ENCODE results near the gene PLPP6.

The PLPP6 gene

GRCh38 chr9:4662989-4663792 lies 1.1 kb downstream of the PLPP6 start:
- DNase-seq (ENCODE audit: low read depth in 2 of 2): no peak

DNA sequence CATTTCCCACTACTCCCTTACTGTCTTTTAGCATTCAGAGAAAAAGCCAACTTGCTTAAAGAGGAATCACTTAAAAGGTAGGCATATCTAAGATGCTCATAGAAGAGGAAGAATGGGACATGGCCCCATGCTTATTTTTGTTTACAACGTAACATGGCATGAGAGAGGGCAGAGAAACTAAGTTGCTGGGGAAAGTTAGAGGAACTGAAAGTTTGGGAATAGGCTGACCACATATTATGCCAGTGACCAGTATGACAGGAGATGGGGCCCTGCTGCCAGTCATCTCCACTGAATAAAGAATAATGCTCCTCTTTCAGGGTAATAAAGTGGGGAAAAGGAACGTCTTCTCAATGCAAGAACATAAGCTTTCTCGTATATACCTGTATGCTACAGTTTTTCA lies 1.9 kb downstream of the PLPP6 start:
- DNase-seq (ENCODE audit: low read depth in 2 of 2): no peak

DNA sequence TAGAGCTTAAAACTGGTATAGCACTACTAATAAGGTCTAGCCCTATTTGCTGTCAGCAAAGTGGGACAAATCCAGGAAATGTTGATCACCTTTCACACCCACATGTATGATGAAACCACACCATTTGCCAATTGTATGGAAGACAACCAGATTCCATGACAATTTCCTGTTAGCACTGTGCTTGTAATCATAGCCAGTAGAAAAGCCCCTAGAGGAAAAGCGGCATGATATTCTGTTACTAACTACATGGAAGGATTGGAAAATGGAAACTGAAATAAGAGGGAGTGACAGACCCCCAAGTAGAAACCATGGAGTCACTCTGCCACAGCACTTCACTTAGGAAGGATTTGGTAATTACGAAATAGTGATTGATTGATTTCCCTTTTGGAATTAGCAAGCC lies 3.3 kb downstream of the PLPP6 start:
- DNase-seq (ENCODE audit: low read depth in 2 of 2): no peak

DNA sequence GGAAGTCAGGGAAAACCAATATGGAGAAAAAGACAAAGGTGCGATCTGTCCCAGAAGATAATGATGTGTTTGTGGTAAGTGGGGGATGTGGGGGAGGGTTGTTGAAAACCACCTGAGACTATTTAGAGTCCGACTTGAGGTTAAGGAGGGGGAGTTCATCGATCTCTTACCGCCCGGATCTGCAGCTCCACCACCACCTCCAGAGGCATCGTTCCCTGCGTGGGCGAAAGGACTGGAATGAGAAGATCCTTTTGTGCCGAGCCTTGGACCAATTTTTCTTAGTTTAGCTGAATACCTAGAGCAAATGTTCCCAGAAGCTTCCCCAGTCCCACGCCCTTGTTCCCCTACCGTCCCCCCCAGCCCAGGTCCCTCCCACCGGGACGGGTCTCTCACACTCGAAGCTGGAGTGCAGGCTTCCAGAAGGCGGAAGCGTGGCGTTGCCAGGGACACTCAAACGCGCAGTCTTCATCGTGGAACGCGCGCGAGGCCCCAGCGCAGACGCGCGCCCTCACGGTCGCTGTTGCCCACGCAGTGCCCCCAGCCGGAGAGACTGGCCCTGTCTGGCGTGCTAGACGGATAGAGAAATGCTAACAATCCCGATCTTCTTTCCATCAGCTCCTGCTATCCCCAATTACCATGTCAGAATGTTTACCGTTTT lies 4.1 kb downstream of the PLPP6 start, which contains the start of gene SPATA6L:
Gene SPATA6L (minus strand): TSS at position 439 of the 658 bp plus-strand sequence. CDS start 230 bp downstream, at position 209.
- no peak for DNase-seq (ENCODE audit: low read depth in 2 of 2)

DNA sequence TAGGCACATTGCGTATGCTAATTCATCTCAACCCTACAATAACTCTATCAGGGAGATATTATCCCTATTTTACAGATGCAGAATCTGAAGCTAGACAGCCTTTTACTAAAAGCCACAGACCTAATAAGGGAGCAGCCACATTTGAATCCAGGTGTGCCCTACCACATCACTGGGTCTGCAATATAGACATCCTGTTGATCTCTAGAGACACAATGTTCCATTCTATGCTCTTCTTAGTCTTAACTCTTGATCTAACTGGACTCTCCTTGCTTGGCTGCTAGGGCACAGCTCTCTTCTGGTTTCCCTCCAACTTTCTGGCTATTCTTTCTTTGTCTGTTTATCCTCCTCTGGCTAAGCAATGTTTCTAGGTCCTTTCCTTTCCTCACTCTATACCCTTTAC lies 5.6 kb downstream of the PLPP6 start:
- DNase-seq (ENCODE audit: low read depth in 2 of 2): no peak

GRCh38 chr9:4668604-4669003 lies 6.5 kb downstream of the PLPP6 start:
- no peak for DNase-seq (ENCODE audit: low read depth in 2 of 2)

DNA sequence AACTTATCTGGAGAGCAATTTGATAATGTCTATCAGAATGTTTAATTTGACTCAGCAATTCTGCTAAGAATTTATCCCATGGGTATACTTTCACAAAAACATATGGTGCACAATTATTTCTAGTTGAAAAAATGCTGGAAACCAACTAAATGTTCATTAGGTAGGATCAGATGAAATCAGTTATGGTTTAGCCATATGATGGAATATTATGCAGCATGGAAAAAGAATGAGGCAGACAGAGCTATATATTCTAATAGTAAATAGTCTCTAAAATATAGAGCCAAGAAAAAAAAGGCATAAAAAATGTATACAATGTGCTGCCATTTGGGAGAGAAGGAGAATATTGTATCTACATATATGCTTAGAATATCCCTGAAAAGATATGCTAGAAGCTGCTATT lies 7.8 kb downstream of the PLPP6 start:
- DNase-seq (ENCODE audit: low read depth in 2 of 2): no peak

GRCh38 chr9:4670591-4670990 lies 8.5 kb downstream of the PLPP6 start:
- DNase-seq (ENCODE audit: low read depth in 2 of 2): no peak

DNA sequence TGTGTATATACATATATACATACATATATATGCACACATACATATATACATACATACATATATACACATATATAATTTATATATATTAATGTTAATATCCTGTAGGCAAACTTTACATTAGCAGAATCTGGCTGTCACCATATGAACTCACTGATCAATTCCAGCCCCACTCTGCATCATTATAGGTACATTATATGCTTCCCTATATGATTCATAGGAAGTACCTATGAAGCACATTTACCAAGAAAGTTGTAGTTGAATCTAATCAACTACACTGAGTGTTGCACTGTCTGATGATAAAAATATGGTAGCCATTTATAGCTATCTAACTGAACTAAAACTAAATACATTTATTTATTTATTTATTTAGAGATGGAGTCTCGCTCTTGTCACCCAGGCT lies 9.6 kb downstream of the PLPP6 start:
- DNase-seq (ENCODE audit: low read depth in 2 of 2): no peak

DNA sequence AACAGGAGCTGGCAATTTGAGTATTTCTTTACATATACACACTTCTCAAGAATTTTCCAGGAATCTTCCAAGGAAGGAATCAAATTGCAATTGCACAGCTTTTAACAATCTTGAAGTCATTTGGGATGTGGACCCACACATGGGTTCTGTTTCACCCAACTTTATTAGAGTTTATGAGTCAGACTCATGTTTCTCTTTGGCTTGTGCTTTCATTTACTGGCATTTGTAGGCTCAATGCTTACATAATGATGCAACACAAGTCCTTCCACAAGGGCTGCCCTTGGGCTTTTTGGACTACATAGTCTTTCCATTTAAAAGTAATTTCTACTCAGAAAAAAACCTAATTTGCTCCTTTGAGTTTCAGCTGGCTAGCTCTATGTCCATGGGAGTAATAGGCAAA lies 12.7 kb downstream of the PLPP6 start:
- no peak for DNase-seq (ENCODE audit: low read depth in 2 of 2)

DNA sequence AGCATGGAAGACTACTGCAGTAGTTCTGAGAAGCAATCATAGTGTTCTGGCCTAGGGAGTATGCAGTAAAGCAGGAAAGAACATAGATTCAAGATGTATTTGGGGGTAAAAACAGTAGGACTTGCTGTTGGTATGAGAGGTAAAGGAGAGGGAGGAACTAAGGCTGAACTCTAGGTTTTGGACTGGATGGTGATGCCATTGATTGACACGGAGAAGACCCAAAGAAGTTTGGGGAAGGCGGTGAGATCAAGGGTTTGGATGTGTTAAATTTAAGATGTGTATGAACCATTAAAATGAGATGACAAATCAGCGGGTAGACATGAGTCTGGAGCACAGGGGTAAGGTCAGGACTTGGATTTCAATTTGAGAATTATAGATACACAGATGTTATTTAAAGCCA lies 15.3 kb downstream of the PLPP6 start:
- no peak for DNase-seq (ENCODE audit: low read depth in 2 of 2)

- no peak for DNase-seq (ENCODE audit: low read depth in 2 of 2)
Measured at GRCh38 chr9:4678679-4679267, 16.7 kb downstream of the PLPP6 start.

GRCh38 chr9:4679268-4680172 lies 17.4 kb downstream of the PLPP6 start, which contains the start of gene CDC37L1:
TSS of gene CDC37L1 (plus strand) at chr9:4679569. CDS start at chr9:4679768, 199 bp downstream.
- DNase-seq (ENCODE audit: low read depth in 2 of 2): peak; percentile 95 to 99

DNA sequence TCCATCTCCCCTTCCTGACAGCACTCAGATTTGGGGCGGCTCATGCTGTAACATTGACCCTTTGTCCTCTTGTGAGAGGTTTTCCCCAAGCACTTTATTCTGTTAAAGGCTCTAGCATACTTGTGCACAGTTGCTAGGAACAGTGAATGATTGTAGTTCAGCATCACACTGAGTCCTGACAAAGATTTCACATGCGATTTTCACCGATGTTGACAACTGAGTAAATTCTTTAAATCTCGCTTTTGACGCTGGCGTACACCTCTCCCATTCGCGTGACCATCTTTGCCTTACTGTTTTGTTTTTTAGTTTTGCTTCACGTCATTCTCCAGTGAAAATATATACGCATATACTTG lies 18.1 kb downstream of the PLPP6 start:
- DNase-seq (ENCODE audit: low read depth in 2 of 2): no peak

DNA sequence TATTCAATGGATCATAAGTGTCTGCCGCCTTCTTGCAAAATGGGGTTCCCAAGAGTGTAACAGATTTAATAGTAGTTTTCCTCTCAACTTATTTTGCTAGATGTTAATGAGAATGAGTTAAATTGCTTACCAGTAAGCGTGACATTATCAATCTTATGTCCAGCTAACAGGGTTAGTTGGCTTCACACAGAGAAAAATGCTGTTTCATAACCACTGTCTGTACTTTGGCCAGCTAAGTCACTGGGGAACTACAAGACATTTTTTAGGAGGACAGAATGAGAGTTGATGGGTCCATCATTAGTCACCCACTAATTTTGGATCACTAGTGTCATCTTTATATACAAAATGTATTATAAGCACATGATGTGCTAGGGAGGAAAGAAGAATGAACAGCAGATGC lies 18.7 kb downstream of the PLPP6 start:
- no peak for DNase-seq (ENCODE audit: low read depth in 2 of 2)

GRCh38 chr9:4684820-4685219 lies 22.7 kb downstream of the PLPP6 start:
- DNase-seq (ENCODE audit: low read depth in 2 of 2): no peak

DNA sequence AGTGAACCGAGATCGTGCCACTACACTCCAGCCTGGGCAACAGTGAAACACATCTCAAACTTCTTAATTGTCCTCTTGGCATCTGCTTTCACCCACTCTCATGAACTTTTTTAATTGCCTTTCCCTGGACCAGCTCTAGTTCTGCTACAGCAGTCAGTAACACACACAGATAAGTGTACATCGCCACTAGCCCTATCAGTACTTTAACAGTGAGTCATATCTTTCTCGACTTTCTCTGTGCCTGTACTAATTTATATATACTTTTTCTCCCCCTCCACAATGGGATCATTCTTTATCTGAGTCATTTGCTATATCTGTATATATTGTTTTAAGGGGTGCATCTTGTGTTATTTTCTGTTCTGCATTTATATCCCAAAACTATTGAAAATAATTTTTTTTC lies 24.0 kb downstream of the PLPP6 start:
- DNase-seq (ENCODE audit: low read depth in 2 of 2): no peak

- no peak for DNase-seq (ENCODE audit: low read depth in 2 of 2)
Measured at GRCh38 chr9:4686584-4686983, 24.5 kb downstream of the PLPP6 start.

GRCh38 chr9:4689021-4689420 lies 26.9 kb downstream of the PLPP6 start:
- DNase-seq (ENCODE audit: low read depth in 2 of 2): no peak

DNA sequence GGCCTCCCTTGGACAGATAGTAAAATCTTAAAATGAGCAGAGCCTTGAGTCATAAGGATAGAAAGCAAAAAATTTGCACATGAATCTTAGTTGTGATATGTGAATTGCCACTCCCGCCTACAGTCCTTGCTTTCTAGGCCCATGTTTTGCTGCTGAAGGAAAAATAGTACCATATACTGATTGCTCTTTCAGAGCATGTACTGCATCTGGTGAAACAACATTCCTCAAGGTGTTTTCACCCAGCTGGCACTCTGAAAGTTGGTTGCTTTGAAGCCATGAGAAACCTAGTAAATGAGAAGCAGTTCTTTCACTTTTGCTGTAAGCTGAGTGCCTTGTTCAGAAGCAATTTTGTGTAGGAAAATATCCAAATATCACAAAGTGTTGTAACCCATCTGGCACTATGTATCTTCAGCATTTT lies 27.6 kb downstream of the PLPP6 start:
- peak in 1 of 2 donors; percentile 15 for DNase-seq (ENCODE audit: low read depth in 2 of 2)

DNA sequence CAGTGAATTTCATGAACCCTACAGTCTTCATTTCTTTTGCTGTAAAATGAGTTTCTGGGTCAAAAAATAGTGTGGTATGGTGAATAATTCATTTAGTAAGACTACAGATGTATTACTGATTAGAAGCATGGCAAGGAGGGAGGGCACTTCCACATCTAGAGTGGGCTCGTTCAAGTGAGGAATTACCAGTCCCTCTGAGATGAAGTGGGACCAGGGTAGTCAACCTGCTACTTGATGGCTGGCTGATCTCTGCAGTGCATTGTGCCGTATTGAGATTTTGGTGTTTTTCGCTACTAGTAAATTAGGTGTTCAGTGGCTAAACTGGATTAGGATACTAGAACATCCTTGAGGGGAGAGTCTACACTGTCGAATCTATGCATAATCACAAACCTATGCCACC lies 28.1 kb downstream of the PLPP6 start:
- no peak for DNase-seq (ENCODE audit: low read depth in 2 of 2)

DNA sequence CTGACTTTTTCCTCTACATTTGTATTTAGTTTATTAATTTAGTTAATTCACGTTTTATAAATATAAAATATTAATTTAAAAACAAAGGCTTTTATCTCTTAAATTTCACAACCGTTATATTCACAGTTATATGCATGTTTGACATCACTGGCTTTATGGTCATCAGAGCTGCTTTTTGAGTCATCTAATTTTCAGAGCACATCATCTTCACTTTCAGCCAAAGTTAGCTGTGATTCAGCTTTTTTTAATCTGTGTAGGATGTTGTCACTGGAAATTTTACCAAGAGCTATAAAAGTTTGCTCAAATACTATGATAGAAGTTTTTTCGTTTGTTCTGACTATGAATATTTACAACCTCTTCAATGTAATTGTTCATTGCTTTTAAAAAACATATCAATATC lies 29.7 kb downstream of the PLPP6 start:
- no peak for DNase-seq (ENCODE audit: low read depth in 2 of 2)
